Activated CD4-positive, alpha-beta memory T cell treated with anti-CD3 and anti-CD28 coated beads, Interleukin-2, amount 10 ng/mL, durations not matched to agents 7 days and 5 days (primary cell): ENCODE measurements around the gene PILRA. TPM values are rescaled to one million over a fixed set of nuclear protein-coding genes. Genes with fewer than 3 reads are reported as not detected.

Experiments
- CTCF ChIA-PET: fragments of 350-600 bp; sonication (Branson Sonifier 250); formaldehyde crosslinking; loops from one replicate; lab custom pipeline; 2021; ENCODE audit warnings: antibody characterized with exemption, inconsistent platforms; lab: Charles Lee
- POLR2A ChIA-PET: fragments of 350-600 bp; sonication (Branson Sonifier 250); formaldehyde crosslinking; loops from one replicate; lab custom pipeline; 2021; ENCODE audit warnings: antibody characterized with exemption; lab: Charles Lee
- DNase-seq: peaks from one replicate; pipeline ENCODE4 v3.0.0-alpha.2; 2020
- H3K27ac Mint-ChIP-seq: one replicate; pipeline ENCODE4 v1.8.0; 2021; ENCODE audit warnings: mild to moderate bottlenecking, mixed read lengths
- H3K27me3 Mint-ChIP-seq: one replicate; pipeline ENCODE4 v1.8.0; 2021; ENCODE audit warnings: mixed read lengths
- H3K36me3 Mint-ChIP-seq: one replicate; pipeline ENCODE4 v1.8.0; 2021; ENCODE audit warnings: low read depth, mixed read lengths
- H3K4me1 Mint-ChIP-seq: one replicate; pipeline ENCODE4 v1.8.0; 2021; ENCODE audit warnings: mixed read lengths
- H3K4me3 Mint-ChIP-seq: one replicate; pipeline ENCODE4 v1.8.0; 2021; ENCODE audit warnings: mild to moderate bottlenecking, mixed read lengths
- H3K9me3 Mint-ChIP-seq: one replicate; pipeline ENCODE4 v1.8.0; 2021; ENCODE audit warnings: mixed read lengths
- total RNA-seq, 2 experiments: library from RNA; stranded (reverse); gene quantifications; one replicate each; pipeline ENCODE4 v1.2.3, GENCODE V29; 2021

PILRA gene
- total RNA-seq, 2 experiments from 2014 or later, result 1.3 to 1.5 TPM

GRCh38 chr7:100407285-100408180 lies 34.2 kb downstream of the PILRA start:
- Mint-ChIP-seq H3K36me3 (no peaks in the 10 kb centered on the region), H3K27ac (no peak overlapping the region)
- POLR2A ChIA-PET, result interaction anchor here (1.3 to 1.7 kb wide), 4 partner anchors 9 to 275 kb away, joined by 3 to 12 read pairs (median 4); partner anchors contain the start of genes MEPCE and ZCWPW1

GRCh38 chr7:100411101-100411500 lies 37.8 kb downstream of the PILRA start:
- no peaks in the 10 kb centered on the region for H3K9me3 Mint-ChIP-seq
- no peak for DNase-seq
- H3K36me3 Mint-ChIP-seq, result no peaks in the 10 kb centered on the region
- no peak overlapping the region for H3K27ac Mint-ChIP-seq
- H3K4me3 Mint-ChIP-seq, result no peak overlapping the region
- CTCF ChIA-PET, result no interaction called here
- peaks cover 13% of the 10 kb centered on the region for H3K4me1 Mint-ChIP-seq
- POLR2A ChIA-PET, result interaction anchor here (1.0 kb wide), 1 partner anchor 139 kb away, joined by 3 read pairs; no protein-coding TSS in a partner anchor
- H3K27me3 Mint-ChIP-seq, result peaks cover 16% of the 10 kb centered on the region

More at GRCh38 chr7:100407285-100408180, 34.2 kb downstream of the PILRA start:
- Mint-ChIP-seq H3K27me3 (peaks cover 21% of the 10 kb centered on the region), H3K4me3 (no peak overlapping the region), H3K4me1 (peaks cover 2% of the 10 kb centered on the region), H3K9me3 (no peaks in the 10 kb centered on the region)
- peak; percentile 28 for DNase-seq
- CTCF ChIA-PET, result interaction anchor here (0.6 to 3.3 kb wide), 26 partner anchors 8 to 320 kb away, joined by 3 to 20 read pairs (median 4); partner anchors contain the start of gene ZCWPW1

- CTCF ChIA-PET, result no interaction called here
- no peak overlapping the region for H3K27ac Mint-ChIP-seq
- no peak for DNase-seq
- H3K36me3 Mint-ChIP-seq, result no peaks in the 10 kb centered on the region
- H3K9me3 Mint-ChIP-seq, result no peaks in the 10 kb centered on the region
- peaks cover 5% of the 10 kb centered on the region for H3K27me3 Mint-ChIP-seq
- POLR2A ChIA-PET, result interaction anchor here (1.6 kb wide), 1 partner anchor 15 kb away, joined by 7 read pairs; the partner anchor contains the start of gene ZCWPW1
- no peak overlapping the region for H3K4me3 Mint-ChIP-seq
- H3K4me1 Mint-ChIP-seq, result peaks cover 13% of the 10 kb centered on the region
Observed at GRCh38 chr7:100413346-100413745, 40.1 kb downstream of the PILRA start.

GRCh38 chr7:100413889-100414288 lies 40.6 kb downstream of the PILRA start:
- Mint-ChIP-seq H3K36me3 (no peaks in the 10 kb centered on the region), H3K27ac (no peak overlapping the region), H3K27me3 (peaks cover 5% of the 10 kb centered on the region), H3K9me3 (no peaks in the 10 kb centered on the region), H3K4me3 (no peak overlapping the region), H3K4me1 (peaks cover 13% of the 10 kb centered on the region)
- CTCF ChIA-PET, result no interaction called here
- no peak for DNase-seq
- POLR2A ChIA-PET, result interaction anchor here (1.6 kb wide), 1 partner anchor 14 kb away, joined by 7 read pairs; the partner anchor contains the start of gene ZCWPW1

- Mint-ChIP-seq H3K4me3 (no peak overlapping the region), H3K4me1 (peaks cover 13% of the 10 kb centered on the region), H3K9me3 (no peaks in the 10 kb centered on the region), H3K36me3 (no peaks in the 10 kb centered on the region), H3K27ac (no peak overlapping the region), H3K27me3 (peaks cover 5% of the 10 kb centered on the region)
- POLR2A ChIA-PET, result interaction anchor here (1.2 to 2.6 kb wide), 3 partner anchors 8 to 50 kb away, joined by 3 to 13 read pairs (median 4); partner anchors contain the start of gene ZCWPW1
- no peak for DNase-seq
- CTCF ChIA-PET, result interaction anchor here (0.9 to 1.6 kb wide), 2 partner anchors 8 to 236 kb away, joined by 3 to 7 read pairs; no protein-coding TSS in a partner anchor
Observed at GRCh38 chr7:100415448-100415847, 42.2 kb downstream of the PILRA start.

- Mint-ChIP-seq H3K9me3 (no peaks in the 10 kb centered on the region), H3K4me3 (no peak overlapping the region), H3K27me3 (no peaks in the 10 kb centered on the region), H3K36me3 (no peaks in the 10 kb centered on the region), H3K27ac (no peak overlapping the region), H3K4me1 (peaks cover under 1% of the 10 kb centered on the region)
- ChIA-PET CTCF (interaction anchor here (0.5 to 1.1 kb wide), 2 partner anchors 11 to 286 kb away, joined by 3 to 5 read pairs; no protein-coding TSS in a partner anchor), POLR2A (interaction anchor here (1.2 to 1.3 kb wide), 2 partner anchors 9 to 11 kb away, joined by 3 read pairs; partner anchors contain the start of gene ZCWPW1)
- DNase-seq, result no peak
Observed at GRCh38 chr7:100418930-100419659, 45.8 kb downstream of the PILRA start.

- Mint-ChIP-seq H3K9me3 (no peaks in the 10 kb centered on the region), H3K4me3 (no peak overlapping the region), H3K36me3 (no peaks in the 10 kb centered on the region), H3K27me3 (no peaks in the 10 kb centered on the region), H3K4me1 (no peaks in the 10 kb centered on the region), H3K27ac (no peak overlapping the region)
- ChIA-PET CTCF (interaction anchor here (0.5 to 3.3 kb wide), 2 partner anchors 12 to 287 kb away, joined by 3 to 13 read pairs; no protein-coding TSS in a partner anchor), POLR2A (interaction anchor here (0.9 to 1.2 kb wide), 2 partner anchors 12 to 319 kb away, joined by 3 read pairs; partner anchors contain the start of genes AP4M1 and MCM7)
- DNase-seq, result no peak
Observed at GRCh38 chr7:100419660-100420226, 46.5 kb downstream of the PILRA start.

GRCh38 chr7:100423315-100423714 lies 50.0 kb downstream of the PILRA start:
- Mint-ChIP-seq H3K27me3 (peaks cover 3% of the 10 kb centered on the region), H3K4me3 (no peak overlapping the region), H3K4me1 (peaks cover 6% of the 10 kb centered on the region), H3K9me3 (no peaks in the 10 kb centered on the region), H3K27ac (no peak overlapping the region), H3K36me3 (peaks cover 5% of the 10 kb centered on the region)
- ChIA-PET POLR2A (no interaction called here), CTCF (interaction anchor here (1.6 kb wide), 1 partner anchor 291 kb away, joined by 4 read pairs; no protein-coding TSS in a partner anchor)
- DNase-seq, result no peak

- H3K36me3 Mint-ChIP-seq, result peaks cover 18% of the 10 kb centered on the region
- no peak overlapping the region for H3K27ac Mint-ChIP-seq
- peaks cover 3% of the 10 kb centered on the region for H3K27me3 Mint-ChIP-seq
- POLR2A ChIA-PET, result no interaction called here
- no peak overlapping the region for H3K4me3 Mint-ChIP-seq
- no peak for DNase-seq
- CTCF ChIA-PET, result interaction anchor here (1.1 kb wide), 1 partner anchor 17 kb away, joined by 3 read pairs; no protein-coding TSS in a partner anchor
- H3K9me3 Mint-ChIP-seq, result no peaks in the 10 kb centered on the region
- peaks cover 17% of the 10 kb centered on the region for H3K4me1 Mint-ChIP-seq
Observed at GRCh38 chr7:100425347-100425746, 52.1 kb downstream of the PILRA start.

GRCh38 chr7:100426516-100426915 lies 53.2 kb downstream of the PILRA start:
- Mint-ChIP-seq H3K36me3 (peaks cover 26% of the 10 kb centered on the region), H3K4me1 (peaks cover 28% of the 10 kb centered on the region), H3K27ac (no peak overlapping the region), H3K27me3 (peaks cover 3% of the 10 kb centered on the region), H3K9me3 (no peaks in the 10 kb centered on the region), H3K4me3 (no peak overlapping the region)
- ChIA-PET CTCF (no interaction called here), POLR2A (interaction anchor here (3.0 kb wide), 1 partner anchor 11 kb away, joined by 30 read pairs; the partner anchor contains the start of gene PPP1R35)
- DNase-seq, result no peak

- peaks cover 3% of the 10 kb centered on the region for H3K27me3 Mint-ChIP-seq
- POLR2A ChIA-PET, result interaction anchor here (0.7 to 3.2 kb wide), 22 partner anchors 9 to 870 kb away, joined by 3 to 43 read pairs (median 10); partner anchors contain the start of genes AP4M1, FBXO24, LRCH4 and MCM7
- peak overlapping the region; percentile 92 for H3K4me3 Mint-ChIP-seq
- peaks cover 40% of the 10 kb centered on the region for H3K4me1 Mint-ChIP-seq
- peaks cover 38% of the 10 kb centered on the region for H3K36me3 Mint-ChIP-seq
- CTCF ChIA-PET, result interaction anchor here (0.8 to 2.7 kb wide), 7 partner anchors 9 to 425 kb away, joined by 4 to 9 read pairs (median 5); partner anchors contain the start of genes MOSPD3, PPP1R35 and SLC12A9
- no peak for DNase-seq
- peak overlapping the region; percentile 100 for H3K27ac Mint-ChIP-seq
- H3K9me3 Mint-ChIP-seq, result no peaks in the 10 kb centered on the region
Observed at GRCh38 chr7:100427762-100428198, 54.5 kb downstream of the PILRA start.
